HG03025 (cell line): Measurements from ENCODE around the gene ABCB9.

Experiments used
- ATAC-seq: cut with Tn5 transposase; IDR thresholded peaks from one replicate; pipeline ENCODE4 v1.9.1; 2021; ENCODE audit warnings: mild to moderate bottlenecking, moderate library complexity; ENCODE audit not compliant: unreplicated experiment, low FRiP score

Gene ABCB9

GRCh38 chr12:122982963-122983788, 16.9 kb upstream of the ABCB9 start:
- ATAC-seq: no peak

- no peak for ATAC-seq
Observed at GRCh38 chr12:122982477-122982815, 16.2 kb upstream of the ABCB9 start.

DNA sequence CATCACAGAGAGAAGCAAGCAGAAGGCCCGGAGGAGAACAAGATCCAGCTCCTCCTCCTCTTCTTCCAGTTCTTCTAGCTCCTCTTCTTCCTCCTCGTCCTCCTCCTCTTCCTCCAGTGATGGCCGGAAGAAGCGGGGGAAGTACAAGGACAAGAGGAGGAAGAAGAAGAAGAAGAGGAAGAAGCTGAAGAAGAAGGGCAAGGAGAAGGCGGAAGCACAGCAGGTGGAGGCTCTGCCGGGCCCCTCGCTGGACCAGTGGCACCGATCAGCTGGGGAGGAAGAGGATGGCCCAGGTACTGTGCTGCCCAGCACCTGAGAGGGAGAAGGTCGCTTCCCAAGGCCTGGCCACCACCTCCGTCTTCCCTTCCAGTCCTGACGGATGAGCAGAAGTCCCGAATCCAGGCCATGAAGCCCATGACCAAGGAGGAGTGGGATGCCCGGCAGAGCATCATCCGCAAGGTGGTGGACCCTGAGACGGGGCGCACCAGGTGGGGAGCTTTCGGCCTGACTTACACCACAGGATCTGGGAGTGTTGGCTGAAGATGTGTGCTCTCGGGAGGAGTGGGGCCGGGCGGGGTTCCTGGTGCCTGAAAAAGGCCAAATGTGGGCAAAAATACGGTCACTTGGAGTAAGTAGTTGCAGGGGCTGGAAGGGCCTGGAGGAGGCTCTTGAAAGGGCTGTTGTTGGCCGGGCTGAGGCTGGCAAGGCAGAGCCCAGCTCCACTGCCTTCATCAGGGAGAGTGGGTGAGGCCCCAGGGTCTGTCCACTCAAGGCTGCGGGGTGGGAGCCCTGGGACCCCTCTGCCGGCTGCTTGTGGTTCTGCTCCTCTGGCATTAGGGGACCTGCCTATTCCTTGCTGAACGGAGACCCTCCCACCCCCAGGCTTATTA, 15.6 kb upstream of the ABCB9 start:
- ATAC-seq: no peak

- ATAC-seq: no peak
Observed at GRCh38 chr12:122981036-122981471, 14.8 kb upstream of the ABCB9 start.

GRCh38 chr12:122980183-122981035, 14.1 kb upstream of the ABCB9 start, which contains the start of gene ARL6IP4:
TSS of gene ARL6IP4 (plus strand) at chr12:122980681. CDS start at chr12:122981140, 459 bp downstream.
- no peak for ATAC-seq

DNA sequence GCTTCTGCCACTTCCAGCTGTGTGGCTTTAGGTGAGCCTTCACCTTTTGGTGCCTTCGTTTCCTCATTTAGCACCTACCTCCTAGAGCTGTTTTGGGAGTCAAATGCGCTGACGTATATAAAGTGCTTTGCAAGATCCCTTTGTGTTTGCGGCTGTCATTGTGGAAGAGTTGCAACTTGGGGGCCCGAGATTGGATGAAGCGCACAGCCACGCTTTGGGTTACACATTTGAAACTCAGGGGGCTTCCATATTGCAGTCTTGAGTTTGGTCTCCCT, 13.6 kb upstream of the ABCB9 start:
- no peak for ATAC-seq

DNA sequence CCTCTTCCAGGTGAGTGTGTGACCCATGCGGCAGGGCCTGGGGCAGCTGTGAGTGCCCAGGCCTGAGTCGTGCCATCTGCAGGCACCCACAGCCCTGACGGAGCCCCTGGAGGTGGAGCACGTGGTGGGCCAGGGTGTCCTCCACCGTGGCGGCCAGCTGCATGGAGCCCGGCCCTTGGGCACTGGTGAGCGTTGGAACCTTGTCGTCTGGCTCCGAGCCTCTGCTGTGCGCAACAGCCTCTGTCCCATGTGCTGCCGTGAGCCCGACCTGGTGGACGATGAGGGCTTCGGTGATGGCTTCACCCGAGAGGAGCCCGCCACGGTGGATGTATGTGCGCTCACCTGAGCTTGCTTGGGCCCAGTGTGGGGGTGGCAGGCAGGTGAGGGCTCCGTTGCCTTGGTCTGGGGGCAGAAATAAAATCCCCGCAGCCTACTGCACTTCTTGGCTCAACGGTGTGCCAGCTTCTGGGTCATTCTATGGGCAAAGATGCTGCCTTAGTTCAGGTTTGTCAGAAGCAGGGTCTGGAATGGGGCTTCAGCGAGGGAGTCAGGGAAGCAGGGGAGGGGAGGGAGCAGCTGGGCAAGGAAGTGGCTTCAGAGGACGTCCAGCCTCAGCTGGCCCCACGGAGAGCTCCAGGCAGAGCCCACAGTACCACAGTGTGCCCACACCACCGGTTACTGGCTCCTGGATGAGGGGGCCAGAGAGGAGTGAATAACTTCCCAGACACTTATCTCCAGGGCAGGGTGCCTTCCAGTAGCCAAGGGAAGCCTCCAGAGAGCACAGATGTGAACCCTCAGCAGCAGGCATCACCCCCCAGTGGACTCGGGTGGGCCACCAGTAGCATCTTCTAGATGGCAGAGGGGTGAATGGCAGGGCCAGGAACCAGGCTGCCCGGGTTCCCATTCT, 13.0 kb upstream of the ABCB9 start:
- no peak for ATAC-seq

DNA sequence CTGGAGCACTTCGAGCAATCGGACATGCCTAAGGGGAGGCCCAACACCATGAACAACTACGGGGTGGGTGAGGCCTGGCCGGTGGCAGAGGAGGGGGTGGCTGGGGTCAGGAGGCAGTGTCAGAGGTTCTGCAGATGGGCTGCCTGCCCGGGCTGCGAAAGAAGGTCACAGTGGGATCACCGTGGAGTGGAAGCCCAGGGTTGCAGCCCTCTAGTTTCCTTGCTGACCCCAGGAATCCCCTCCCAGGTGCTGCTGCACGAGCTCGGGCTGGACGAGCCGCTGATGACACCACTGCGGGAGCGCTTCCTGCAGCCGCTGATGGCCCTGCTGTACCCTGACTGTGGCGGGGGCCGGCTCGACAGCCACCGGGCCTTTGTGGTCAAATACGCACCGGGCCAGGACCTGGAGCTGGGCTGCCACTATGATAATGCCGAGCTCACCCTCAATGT, 12.3 kb upstream of the ABCB9 start:
- no peak for ATAC-seq

GRCh38 chr12:122977655-122978392, 11.6 kb upstream of the ABCB9 start:
- ATAC-seq: no peak

DNA sequence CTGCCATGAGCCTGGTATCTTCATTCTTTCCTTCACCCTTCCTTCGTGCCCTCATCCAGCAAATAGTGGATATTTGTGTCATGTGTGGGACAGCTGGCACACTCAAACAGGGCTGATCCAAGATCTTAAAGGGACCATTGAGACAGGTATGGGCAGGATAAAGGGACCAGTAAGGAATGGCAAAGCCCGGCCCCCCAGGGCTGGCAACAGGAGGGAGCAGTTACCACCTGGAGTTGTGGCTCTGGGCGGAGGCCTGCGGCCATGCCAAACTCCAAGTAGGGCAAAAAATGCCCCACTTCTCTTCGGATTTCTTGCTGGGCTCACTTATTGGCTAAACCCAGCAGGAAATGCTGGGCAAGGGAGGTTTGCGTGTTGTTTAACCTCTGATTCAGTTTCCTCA, 10.9 kb upstream of the ABCB9 start:
- no peak for ATAC-seq

GRCh38 chr12:122976648-122976975, 10.3 kb upstream of the ABCB9 start:
- no peak for ATAC-seq

DNA sequence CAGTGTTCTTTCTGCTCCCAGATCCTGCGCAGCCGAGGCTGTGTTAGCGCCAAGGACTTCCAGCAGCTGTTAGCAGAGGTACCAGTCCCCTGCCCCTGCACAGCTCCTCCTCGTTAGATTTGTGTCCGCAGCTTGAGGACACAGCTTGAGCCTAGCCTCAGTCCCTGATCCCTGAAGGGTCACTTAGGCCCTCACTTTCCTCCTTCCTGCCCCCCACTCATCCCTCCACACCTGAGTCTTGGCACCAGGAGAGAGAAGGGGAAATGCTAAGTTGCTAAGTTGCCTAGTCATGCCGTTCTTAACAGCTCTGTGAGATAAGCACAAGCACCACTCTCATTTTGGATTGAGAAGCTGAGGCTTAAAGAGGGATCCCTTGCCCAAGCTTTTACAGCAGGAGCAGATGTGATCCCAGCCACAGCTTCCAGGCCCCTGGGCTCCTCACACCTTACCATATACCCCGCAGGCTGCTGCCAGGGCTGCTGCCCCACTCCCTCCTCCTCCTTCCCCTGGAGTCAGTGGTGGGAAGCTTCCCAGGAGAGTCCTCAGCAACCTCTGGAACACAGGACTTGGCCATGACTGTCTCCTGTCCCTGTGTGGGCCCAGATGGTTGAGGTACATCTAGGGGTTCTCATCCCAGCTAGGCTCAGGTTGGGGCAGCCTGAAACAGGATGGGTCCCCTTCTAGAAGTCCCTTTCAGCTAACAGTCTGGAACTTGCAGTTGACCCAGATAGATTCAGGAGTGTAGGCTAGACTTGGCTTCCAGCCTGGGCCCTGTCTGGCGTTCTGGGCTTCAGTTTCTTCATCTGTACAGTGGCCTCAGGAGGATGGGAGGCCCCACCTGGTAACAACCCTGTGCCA, 9.8 kb upstream of the ABCB9 start:
- no peak for ATAC-seq

GRCh38 chr12:122974892-122975789, 8.9 kb upstream of the ABCB9 start, which contains the start of gene OGFOD2:
TSS of gene OGFOD2 (plus strand) at chr12:122975244. CDS start at chr12:122975252, 8 bp downstream.
- ATAC-seq: peak; percentile 69

DNA sequence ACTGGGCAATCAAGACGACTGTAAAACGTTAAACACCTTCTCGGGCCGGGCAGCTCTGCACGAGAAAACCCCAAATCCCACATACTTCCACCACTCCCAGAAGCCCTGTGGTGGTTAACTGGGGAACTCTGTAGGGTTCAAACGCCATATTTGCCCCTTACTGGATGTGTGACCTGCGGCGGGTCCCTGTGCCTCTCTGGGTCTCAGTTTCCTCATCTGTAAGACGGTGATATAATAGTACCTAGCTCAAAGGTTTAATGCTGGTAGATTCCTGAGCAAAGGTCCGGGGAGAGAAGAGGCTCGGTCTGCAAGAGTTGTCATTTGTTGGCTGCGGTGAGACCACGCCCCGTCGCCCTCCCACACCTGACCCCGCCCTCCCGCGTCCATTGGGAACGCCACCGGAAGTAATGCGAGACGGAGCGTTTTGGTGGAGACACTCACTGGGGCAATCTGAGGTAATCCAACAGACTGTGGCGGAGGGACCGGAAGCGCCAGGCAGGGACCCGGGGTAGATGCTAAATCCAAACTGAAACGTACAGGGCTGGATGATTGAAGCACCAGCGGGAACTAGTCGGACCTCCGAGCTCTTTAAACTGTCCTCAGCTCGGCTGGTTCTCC, 8.1 kb upstream of the ABCB9 start:
- peak; percentile 85 for ATAC-seq

DNA sequence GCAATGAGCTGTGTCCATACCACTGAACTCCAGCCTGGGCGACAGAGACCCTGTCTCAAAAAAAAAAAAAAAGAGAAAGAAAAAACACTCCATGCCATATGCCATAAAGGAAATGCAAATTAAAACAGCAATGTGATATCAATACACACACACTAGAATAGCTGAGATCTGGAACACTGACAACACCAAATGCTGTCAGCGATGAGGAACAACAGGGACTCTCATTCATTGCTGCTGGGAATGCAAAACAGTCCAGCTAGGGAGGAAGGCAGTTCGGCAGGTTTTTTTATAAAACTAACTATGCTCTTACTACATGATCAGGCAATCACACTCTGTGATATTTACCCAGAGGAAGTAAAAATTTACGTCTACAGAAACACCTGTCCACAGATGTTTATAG, 3.4 kb upstream of the ABCB9 start:
- no peak for ATAC-seq

DNA sequence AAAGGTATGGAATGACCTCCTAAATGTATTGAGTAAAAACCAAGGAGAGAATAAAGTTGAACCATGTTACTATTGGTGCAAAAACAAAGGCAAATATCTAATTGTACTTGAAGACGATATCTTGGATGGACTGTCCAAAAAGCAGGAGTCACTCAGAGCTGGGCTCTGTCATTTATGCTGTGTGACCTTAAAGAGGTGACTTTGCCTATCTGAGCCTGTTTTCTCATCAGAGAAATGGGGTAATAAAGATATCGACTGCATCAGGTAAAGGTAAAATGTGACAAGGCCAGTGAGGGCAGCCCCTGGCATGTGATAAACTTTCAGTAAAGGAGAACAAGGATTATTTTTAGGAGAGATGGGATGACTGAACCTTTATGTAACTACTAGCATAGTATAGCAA, 1.8 kb upstream of the ABCB9 start:
- no peak for ATAC-seq
